ENCODE data around the gene SESTD1. TPM values are rescaled to one million over a fixed set of nuclear protein-coding genes. Genes with fewer than 3 reads are reported as not detected.

The SESTD1 gene
- total RNA-seq, 1 donor: 20.1 TPM

GRCh38 chr2:179193759-179194394 lies 70.8 kb downstream of the SESTD1 start:
- H3K27me3 ChIP-seq (ENCODE audit: insufficient read depth, low read length): no peaks in the 10 kb centered on the region
- no peaks in the 10 kb centered on the region for H3K4me1 ChIP-seq (ENCODE audit: insufficient read depth, low read length)
- peaks cover 14% of the 10 kb centered on the region for H3K9me3 ChIP-seq (ENCODE audit: low read depth, low read length)
- no peak overlapping the region for H3K4me3 ChIP-seq (ENCODE audit: low read length)

GRCh38 chr2:179191110-179191509 lies 73.5 kb downstream of the SESTD1 start:
- H3K4me3 ChIP-seq (ENCODE audit: low read length): no peak overlapping the region
- H3K27me3 ChIP-seq (ENCODE audit: insufficient read depth, low read length): no peaks in the 10 kb centered on the region
- no peaks in the 10 kb centered on the region for H3K4me1 ChIP-seq (ENCODE audit: insufficient read depth, low read length)
- peaks cover 14% of the 10 kb centered on the region for H3K9me3 ChIP-seq (ENCODE audit: low read depth, low read length)

- peaks cover 14% of the 10 kb centered on the region for H3K9me3 ChIP-seq (ENCODE audit: low read depth, low read length)
- no peaks in the 10 kb centered on the region for H3K27me3 ChIP-seq (ENCODE audit: insufficient read depth, low read length)
- no peak overlapping the region for H3K4me3 ChIP-seq (ENCODE audit: low read length)
- H3K4me1 ChIP-seq (ENCODE audit: insufficient read depth, low read length): no peaks in the 10 kb centered on the region
These were observed 78.5 kb downstream of the SESTD1 start for GRCh38 chr2:179186126-179186525.

GRCh38 chr2:179184610-179185009 lies 80.0 kb downstream of the SESTD1 start:
- H3K9me3 ChIP-seq (ENCODE audit: low read depth, low read length): peaks cover 6% of the 10 kb centered on the region
- H3K27me3 ChIP-seq (ENCODE audit: insufficient read depth, low read length): no peaks in the 10 kb centered on the region
- H3K4me3 ChIP-seq (ENCODE audit: low read length): no peak overlapping the region
- H3K4me1 ChIP-seq (ENCODE audit: insufficient read depth, low read length): no peaks in the 10 kb centered on the region

- Histone ChIP-seq H3K4me3 (ENCODE audit: low read length) (no peak overlapping the region), H3K9me3 (ENCODE audit: low read depth, low read length) (no peaks in the 10 kb centered on the region), H3K27me3 (ENCODE audit: insufficient read depth, low read length) (no peaks in the 10 kb centered on the region), H3K4me1 (ENCODE audit: insufficient read depth, low read length) (no peaks in the 10 kb centered on the region)
These were observed 83.6 kb downstream of the SESTD1 start for GRCh38 chr2:179181002-179181401.

GRCh38 chr2:179180242-179180641 lies 84.4 kb downstream of the SESTD1 start:
- Histone ChIP-seq H3K4me3 (ENCODE audit: low read length) (no peak overlapping the region), H3K4me1 (ENCODE audit: insufficient read depth, low read length) (no peaks in the 10 kb centered on the region), H3K27me3 (ENCODE audit: insufficient read depth, low read length) (no peaks in the 10 kb centered on the region), H3K9me3 (ENCODE audit: low read depth, low read length) (no peaks in the 10 kb centered on the region)

- H3K4me1 ChIP-seq (ENCODE audit: insufficient read depth, low read length): no peaks in the 10 kb centered on the region
- no peaks in the 10 kb centered on the region for H3K27me3 ChIP-seq (ENCODE audit: insufficient read depth, low read length)
- no peak overlapping the region for H3K4me3 ChIP-seq (ENCODE audit: low read length)
- H3K9me3 ChIP-seq (ENCODE audit: low read depth, low read length): no peaks in the 10 kb centered on the region
These were observed 84.9 kb downstream of the SESTD1 start for GRCh38 chr2:179179719-179180118.

GRCh38 chr2:179177694-179178093 lies 86.9 kb downstream of the SESTD1 start:
- H3K4me1 ChIP-seq (ENCODE audit: insufficient read depth, low read length): no peaks in the 10 kb centered on the region
- H3K27me3 ChIP-seq (ENCODE audit: insufficient read depth, low read length): no peaks in the 10 kb centered on the region
- H3K9me3 ChIP-seq (ENCODE audit: low read depth, low read length): no peaks in the 10 kb centered on the region
- H3K4me3 ChIP-seq (ENCODE audit: low read length): no peak overlapping the region

- H3K4me1 ChIP-seq (ENCODE audit: insufficient read depth, low read length): peaks cover 5% of the 10 kb centered on the region
These were observed 90.4 kb downstream of the SESTD1 start for GRCh38 chr2:179174240-179174639.

GRCh38 chr2:179172894-179173293 lies 91.7 kb downstream of the SESTD1 start:
- Histone ChIP-seq H3K4me1 (ENCODE audit: insufficient read depth, low read length) (peaks cover 5% of the 10 kb centered on the region), H3K4me3 (ENCODE audit: low read length) (no peak overlapping the region), H3K27me3 (ENCODE audit: insufficient read depth, low read length) (no peaks in the 10 kb centered on the region), H3K9me3 (ENCODE audit: low read depth, low read length) (no peaks in the 10 kb centered on the region)

More at GRCh38 chr2:179174240-179174639, 90.4 kb downstream of the SESTD1 start:
- Histone ChIP-seq H3K27me3 (ENCODE audit: insufficient read depth, low read length) (no peaks in the 10 kb centered on the region), H3K9me3 (ENCODE audit: low read depth, low read length) (no peaks in the 10 kb centered on the region), H3K4me3 (ENCODE audit: low read length) (no peak overlapping the region)

- no peaks in the 10 kb centered on the region for H3K9me3 ChIP-seq (ENCODE audit: low read depth, low read length)
- H3K27me3 ChIP-seq (ENCODE audit: insufficient read depth, low read length): no peaks in the 10 kb centered on the region
- peaks cover 5% of the 10 kb centered on the region for H3K4me1 ChIP-seq (ENCODE audit: insufficient read depth, low read length)
- H3K4me3 ChIP-seq (ENCODE audit: low read length): no peak overlapping the region
These were observed 93.3 kb downstream of the SESTD1 start for GRCh38 chr2:179171371-179171770.

GRCh38 chr2:179170901-179171300 lies 93.7 kb downstream of the SESTD1 start:
- Histone ChIP-seq H3K27me3 (ENCODE audit: insufficient read depth, low read length) (no peaks in the 10 kb centered on the region), H3K4me3 (ENCODE audit: low read length) (no peak overlapping the region), H3K4me1 (ENCODE audit: insufficient read depth, low read length) (peaks cover 5% of the 10 kb centered on the region), H3K9me3 (ENCODE audit: low read depth, low read length) (no peaks in the 10 kb centered on the region)

GRCh38 chr2:179165356-179166000 lies 99.2 kb downstream of the SESTD1 start:
- Histone ChIP-seq H3K4me1 (ENCODE audit: insufficient read depth, low read length) (peaks cover under 1% of the 10 kb centered on the region), H3K9me3 (ENCODE audit: low read depth, low read length) (no peaks in the 10 kb centered on the region), H3K4me3 (ENCODE audit: low read length) (no peak overlapping the region), H3K27me3 (ENCODE audit: insufficient read depth, low read length) (no peaks in the 10 kb centered on the region)

- H3K9me3 ChIP-seq (ENCODE audit: low read depth, low read length): no peaks in the 10 kb centered on the region
- no peaks in the 10 kb centered on the region for H3K4me1 ChIP-seq (ENCODE audit: insufficient read depth, low read length)
- H3K4me3 ChIP-seq (ENCODE audit: low read length): no peak overlapping the region
- H3K27me3 ChIP-seq (ENCODE audit: insufficient read depth, low read length): no peaks in the 10 kb centered on the region
These were observed 123.4 kb downstream of the SESTD1 start for GRCh38 chr2:179141206-179141605.

- H3K4me3 ChIP-seq (ENCODE audit: low read length): no peak overlapping the region
- no peaks in the 10 kb centered on the region for H3K4me1 ChIP-seq (ENCODE audit: insufficient read depth, low read length)
- H3K27me3 ChIP-seq (ENCODE audit: insufficient read depth, low read length): no peaks in the 10 kb centered on the region
- H3K9me3 ChIP-seq (ENCODE audit: low read depth, low read length): no peaks in the 10 kb centered on the region
These were observed 124.1 kb downstream of the SESTD1 start for GRCh38 chr2:179140571-179140970.

- Histone ChIP-seq H3K9me3 (ENCODE audit: low read depth, low read length) (no peaks in the 10 kb centered on the region), H3K4me1 (ENCODE audit: insufficient read depth, low read length) (no peaks in the 10 kb centered on the region), H3K4me3 (ENCODE audit: low read length) (no peak overlapping the region), H3K27me3 (ENCODE audit: insufficient read depth, low read length) (no peaks in the 10 kb centered on the region)
These were observed 125.1 kb downstream of the SESTD1 start for GRCh38 chr2:179139506-179139905.

Measured in mononuclear cell (primary cell).